Metanephros (tissue), 2 donors: ENCODE measurements around the gene CFAP20. TPM values are rescaled to one million over a fixed set of nuclear protein-coding genes. Genes with fewer than 3 reads are reported as not detected.

Experiments used
- small RNA-seq: library from RNA; depleted of rRNA; stranded (forward); fragments of <200 nt; gene quantifications from one replicate; pipeline ENCODE3, GENCODE V24; 2014; ENCODE audit warnings: low replicate concordance
- total RNA-seq: library from RNA; depleted of rRNA; stranded (reverse); fragments of >200 nt; gene quantifications from one replicate; pipeline ENCODE4 v1.2.3, GENCODE V29; 2014

The CFAP20 gene
- total RNA-seq, result 64.0 TPM

DNA sequence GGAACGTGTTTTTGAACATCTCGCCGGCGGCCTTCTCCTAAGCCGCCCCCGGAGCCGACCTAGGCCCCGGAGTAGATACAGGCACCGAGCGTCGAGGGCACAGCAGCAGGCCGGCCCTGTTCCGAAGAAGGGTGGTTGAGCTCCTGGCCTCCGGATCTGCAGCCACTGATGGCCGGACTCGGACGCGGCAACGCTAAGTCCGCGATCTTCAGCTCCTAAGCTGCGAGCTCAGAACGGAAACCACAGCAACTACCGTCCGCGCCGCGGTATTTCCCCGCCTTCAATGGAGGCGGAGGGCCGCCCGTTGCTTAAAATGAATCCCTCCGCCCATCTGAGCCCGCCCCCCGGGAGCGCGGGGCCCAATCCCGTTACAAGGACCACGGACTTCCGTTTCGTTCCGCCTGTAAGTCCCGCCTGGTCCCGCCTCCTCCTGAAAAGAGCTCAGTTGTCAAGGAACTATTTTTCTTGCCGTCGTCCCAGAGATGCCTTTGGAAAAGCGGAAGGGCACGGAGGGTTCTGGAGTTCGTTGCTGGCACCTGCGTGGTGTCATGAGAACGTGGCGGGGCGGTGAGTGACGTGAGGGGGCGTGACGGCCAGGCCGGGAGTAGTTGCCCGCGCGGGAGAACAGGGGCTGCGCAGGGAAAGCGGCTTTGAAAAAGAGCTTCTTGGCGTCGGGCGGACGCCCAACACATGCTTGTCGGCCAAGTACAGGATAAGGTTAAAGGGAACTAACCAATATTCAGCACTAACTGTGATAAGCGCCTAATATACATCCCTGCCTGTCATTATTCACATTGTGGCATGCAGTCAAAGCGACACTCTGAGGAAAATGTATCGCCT is at the start of gene CFAP20:
TSS of gene CFAP20 (minus strand) at position 285 of the 840 bp plus-strand sequence. CDS start at position 19, 266 bp downstream.

Small RNAs within 50 kb of the gene (small RNA-seq; reads per million reads assigned to genes)
- not detected for gene RF00019

Other genes with a start within 250 kb of the CFAP20 start
- not detected for gene CNGB1, start 158.3 kb downstream of the CFAP20 start, total RNA-seq
- gene ZNF319, start 128.7 kb downstream of the CFAP20 start, total RNA-seq, result 9.3 TPM
- 19.7 TPM for gene USB1, start 128.0 kb downstream of the CFAP20 start, total RNA-seq
- 20.7 TPM for gene MMP15, start 103.6 kb downstream of the CFAP20 start, total RNA-seq
- 36.6 TPM for gene CSNK2A2, start 68.7 kb upstream of the CFAP20 start, total RNA-seq
- gene PRSS54, start 165.6 kb upstream of the CFAP20 start, total RNA-seq, result not detected